ENCODE data around the gene RNU5D-1. TPM values are rescaled to one million over a fixed set of nuclear protein-coding genes. Genes with fewer than 3 reads are reported as not detected.

RNU5D-1 gene
- total and polyA plus RNA-seq, 2 of the 13 experiments (the other 11 are each of a cell fraction or from before 2014, with no cell fraction given): 165 TPM; not detected in 1

GRCh38 chr1:44743211-44743610 lies 12.2 kb upstream of the RNU5D-1 start (continued):
- no peak for TF ChIP-seq NFATC3 (CRISPR knock-in tag; IDR thresholded peaks at IDR 0.05)
- TF ChIP-seq MXD3 (CRISPR knock-in tag; IDR thresholded peaks at IDR 0.05): no peak
- TF ChIP-seq ZNF691 (CRISPR knock-in tag; IDR thresholded peaks at IDR 0.05; ENCODE audit: borderline replicate concordance, low read depth): no peak
- TF ChIP-seq ZNF430 (CRISPR knock-in tag; IDR thresholded peaks at IDR 0.05): no peak
- no peak for TF ChIP-seq ZNF24 (IDR thresholded peaks at IDR 0.05)
- no peak for TF ChIP-seq HNRNPL (IDR thresholded peaks at IDR 0.05; ENCODE audit: low read depth, low read length)
- TF ChIP-seq PAWR (CRISPR knock-in tag; IDR thresholded peaks at IDR 0.05; ENCODE audit: borderline replicate concordance): no peak
- TF ChIP-seq KLF13 (CRISPR knock-in tag; IDR thresholded peaks at IDR 0.05): no peak
- TF ChIP-seq HOXA7 (CRISPR knock-in tag; IDR thresholded peaks at IDR 0.05): no peak

GRCh38 chr1:44740179-44740617 lies 9.2 kb upstream of the RNU5D-1 start:
- FAIRE-seq (no peak), ATAC-seq (peak; percentile 66), DNase-seq (ENCODE audit: low spot score) (no peak)
- Histone ChIP-seq H3K79me2 (ENCODE audit: insufficient read depth, low read length) (peaks cover 38% of the 10 kb centered on the region), H3K27me3 (ENCODE audit: control insufficient read depth in 1 of 2, insufficient read depth in 2 of 2, low read length in 2 of 2) (no peaks in the 10 kb centered on the region; a peak in 1 of 5 replicates), H3K36me3 (replicated peaks in 1 of 2; ENCODE audit: control insufficient read depth in 1 of 2, insufficient read depth in 2 of 2, low read length in 2 of 2) (peaks cover 5 to 14% of the 10 kb centered on the region in 2 experiments), H3K4me1 (ENCODE audit: insufficient read depth, low read length) (peaks cover 48% of the 10 kb centered on the region), H4K20me1 (ENCODE audit: insufficient read depth, low read length) (no peaks in the 10 kb centered on the region), H2AFZ (ENCODE audit: low read length) (peak overlapping the region; percentile 66), H3K9me3 (ENCODE audit: low read length) (no peaks in the 10 kb centered on the region), H3K27ac (ENCODE audit: extremely low read length, insufficient read depth, low read length) (peak overlapping the region; percentile 70), H3K4me3 (replicated peaks in 1 of 3; ENCODE audit: insufficient read depth in 1 of 3, low read depth in 2 of 3, low read length in 3 of 3) (peak overlapping the region; percentile 76 to 93 (median 88)), H3K9ac (ENCODE audit: insufficient read depth, low read depth, low read length) (peak overlapping the region; percentile 90), H3K4me2 (ENCODE audit: low read depth, low read length) (peak overlapping the region; percentile 95)
- BruUV-seq (replicated peaks): TSS peak; percentile 91
- in situ Hi-C loops (cut with HindIII; ENCODE audit: extremely low pct_ligation_motif_present, low pct_unique_long_range_greater_than_20kb) (no loop called here), intact Hi-C loops (cut with micrococcal nuclease; ENCODE audit: unreplicated experiment) (no loop called here)
- ChIA-PET CTCF (ENCODE audit: low intra/inter-chr PET ratio, low total read pairs) (no interaction called here), POLR2A (interaction anchor here (2.9 kb wide), 1 partner anchor 9 kb away, joined by 10 read pairs; the partner anchor contains the start of gene RNU5D-1)
- 0 out of 2 replicates have a peak, but pooled peaks have one; percentile 7 for TF ChIP-seq ZBTB7A (CRISPR knock-in tag; IDR thresholded peaks at IDR 0.05)
- TF ChIP-seq NR0B2 (CRISPR knock-in tag; IDR thresholded peaks at IDR 0.05): 0 out of 2 replicates have a peak, but pooled peaks have one; percentile 8
- TF ChIP-seq ZNF576 (CRISPR knock-in tag; IDR thresholded peaks at IDR 0.05): 0 out of 2 replicates have a peak, but pooled peaks have one; percentile 39
- no peak for TF ChIP-seq HNF1B (CRISPR knock-in tag; IDR thresholded peaks at IDR 0.05)
- TF ChIP-seq TEAD3 (CRISPR knock-in tag; optimal IDR thresholded peaks at IDR 0.05; ENCODE audit: borderline replicate concordance): no peak
- WGBS (ENCODE audit: low lambda C conversion rate): 2% methylated on average over 13 of the region's 14 CpGs

All from HepG2 (cell line).